HG03457 (cell line): ENCODE results near the gene SSH2.
A peak's percentile ranks its signal among the peaks of the same experiment; 100 is the strongest.
"Not testable (repeated sequence)": the region's sequence is repeated elsewhere in the genome, so short reads cannot be mapped to it uniquely, and the experiment has no call there.

Source experiments
- ATAC-seq: cut with Tn5 transposase; IDR thresholded peaks from one replicate; pipeline ENCODE4 v1.9.1; 2021; ENCODE audit warnings: moderate number of reproducible peaks; ENCODE audit not compliant: unreplicated experiment

The SSH2 gene

DNA sequence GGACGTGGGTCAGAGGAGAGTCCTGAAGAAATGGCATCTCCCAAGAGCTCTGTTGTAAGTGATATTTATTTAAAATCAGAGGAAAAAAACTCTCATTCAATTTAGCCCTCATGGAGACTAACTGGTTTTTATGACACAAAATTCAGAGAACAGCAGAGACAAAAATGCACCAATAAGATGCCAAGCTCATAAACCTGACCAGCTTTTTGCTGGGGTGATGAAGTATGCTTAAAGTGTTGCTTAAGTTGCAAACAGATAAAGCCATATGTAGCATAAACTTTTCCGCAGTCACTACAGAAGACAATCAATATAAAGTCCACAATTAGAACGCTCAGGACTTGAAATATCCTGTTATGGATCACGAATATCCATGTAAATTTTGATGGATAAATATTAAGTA, 183.4 kb downstream of the SSH2 start:
- no peak for ATAC-seq

DNA sequence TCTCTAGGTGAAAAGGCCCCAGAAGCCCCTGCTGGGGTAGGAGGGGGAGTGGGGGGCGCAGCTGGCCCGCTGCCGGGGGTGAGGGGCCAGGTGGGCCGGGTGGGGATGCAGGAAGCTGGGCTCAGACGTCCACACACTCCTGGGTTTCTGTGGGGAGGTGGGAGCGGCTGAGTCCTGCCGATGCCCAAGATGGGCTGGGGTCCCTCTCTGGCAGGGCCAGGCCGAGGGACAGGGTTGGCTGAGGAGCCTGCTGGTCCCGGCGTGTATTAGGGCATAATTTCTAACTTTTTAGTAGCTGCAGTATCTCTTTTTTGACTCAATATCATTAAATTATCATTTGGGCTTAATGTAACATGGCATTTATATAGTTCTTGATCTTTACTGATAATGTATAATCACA, 185.9 kb downstream of the SSH2 start:
- ATAC-seq = no peak

DNA sequence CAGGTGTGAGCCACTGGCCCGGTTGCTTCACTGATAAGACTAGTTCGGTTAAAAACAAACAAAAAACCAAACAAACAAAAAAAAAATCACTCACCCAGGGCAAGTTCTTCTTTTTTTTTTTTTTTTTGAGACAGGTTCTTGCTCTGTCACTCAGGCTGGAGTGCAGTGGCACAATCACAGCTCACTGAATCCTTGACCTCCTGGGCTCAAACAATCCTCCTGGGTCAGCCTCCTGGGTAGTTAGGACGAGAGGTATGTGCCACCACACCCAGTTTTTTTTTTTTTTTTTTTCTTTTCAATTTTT, 187.9 kb downstream of the SSH2 start:
- no peak for ATAC-seq

DNA sequence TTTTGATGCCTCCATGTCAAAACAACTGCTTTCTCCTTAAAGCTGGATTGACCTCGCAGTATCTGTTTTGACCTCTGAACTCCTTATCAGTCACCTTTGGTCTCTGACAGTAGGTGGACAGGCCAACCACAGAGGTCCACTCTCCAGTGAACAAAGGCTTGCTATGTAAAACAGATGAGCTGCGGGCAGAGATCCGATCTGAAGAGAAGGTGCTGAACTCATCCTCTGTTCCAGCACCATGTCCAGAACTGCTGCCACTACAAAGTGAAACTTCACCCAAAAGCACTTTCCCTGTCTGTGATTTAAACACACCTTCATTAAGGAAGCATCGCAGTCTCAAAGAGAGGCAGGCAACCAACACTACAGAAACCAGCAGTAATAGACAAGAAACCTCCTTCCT, 190.0 kb downstream of the SSH2 start:
- ATAC-seq = no peak

DNA sequence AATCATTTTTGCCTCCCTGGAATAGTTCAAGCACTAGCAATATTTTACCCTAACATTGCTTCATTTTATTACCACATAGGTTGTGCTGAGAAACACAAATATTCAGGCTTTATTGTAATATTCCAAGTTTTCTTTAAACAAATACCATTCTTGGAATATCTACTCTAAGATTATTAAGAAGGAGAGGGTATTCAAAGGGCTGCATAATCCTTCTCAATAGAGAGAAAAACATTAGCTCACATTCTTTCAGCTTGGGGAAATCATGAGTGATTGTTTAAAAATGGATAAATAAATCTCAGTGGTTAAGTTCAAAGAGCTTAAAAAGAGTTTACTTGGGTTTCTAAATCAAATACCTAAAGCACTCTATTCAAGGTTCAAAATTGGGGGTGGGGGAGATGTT, 195.4 kb downstream of the SSH2 start:
- ATAC-seq = no peak

DNA sequence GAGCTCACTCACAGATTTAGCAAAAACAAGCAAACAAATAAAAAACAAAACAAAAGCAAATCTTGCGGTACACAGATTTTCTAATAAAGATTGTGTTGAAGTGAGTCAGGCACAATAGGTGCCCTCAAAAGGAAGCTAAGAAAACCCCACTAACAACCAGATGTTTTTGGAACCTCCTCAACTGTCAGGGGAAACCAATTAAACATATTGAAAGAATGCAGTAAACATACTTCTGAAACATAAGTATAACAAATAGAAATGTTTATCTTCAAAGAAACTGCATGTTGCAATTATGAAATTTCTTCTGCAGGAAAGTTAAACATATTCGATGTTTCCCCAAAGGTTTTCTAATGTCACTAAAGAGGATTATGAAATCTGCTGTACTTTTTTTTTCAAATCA, 196.9 kb downstream of the SSH2 start:
- ATAC-seq = no peak

DNA sequence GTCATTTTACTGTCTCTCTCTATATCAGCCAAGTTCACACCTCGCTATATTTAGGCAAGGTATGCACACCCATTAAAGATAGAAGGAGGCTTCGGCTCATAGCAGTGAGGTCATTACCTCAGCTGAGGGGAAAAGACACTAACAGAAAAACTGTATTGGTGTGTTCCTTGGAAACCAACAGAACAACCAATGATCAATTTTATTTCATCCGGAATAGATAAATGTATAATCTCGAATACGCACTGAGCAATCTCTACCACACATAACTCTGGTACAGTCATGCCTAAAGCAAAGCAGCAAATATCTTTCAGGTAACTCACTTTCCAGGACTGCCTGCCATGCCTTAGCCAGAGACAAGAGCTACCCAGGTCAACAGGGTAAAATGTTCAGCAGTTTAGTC, 197.4 kb downstream of the SSH2 start:
- no peak for ATAC-seq

DNA sequence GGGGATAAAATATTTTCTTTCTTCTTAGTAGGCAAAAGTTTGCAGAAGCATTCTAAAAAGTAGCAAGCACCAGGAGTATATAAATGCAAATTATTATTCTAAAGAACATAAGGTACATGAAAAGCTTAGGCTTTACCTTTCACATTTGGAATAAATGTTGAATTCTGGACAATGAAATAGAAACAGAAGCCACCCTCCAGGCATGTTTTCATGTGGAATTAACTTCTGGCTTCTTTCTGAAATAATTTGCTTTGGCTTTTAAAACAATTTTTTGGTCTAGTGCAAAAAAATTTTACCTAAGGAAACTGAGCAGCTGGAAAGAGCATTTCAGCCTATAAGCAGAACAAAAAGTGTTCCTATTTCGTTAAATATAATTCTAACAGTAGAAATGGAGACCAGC, 197.8 kb downstream of the SSH2 start:
- ATAC-seq = no peak

DNA sequence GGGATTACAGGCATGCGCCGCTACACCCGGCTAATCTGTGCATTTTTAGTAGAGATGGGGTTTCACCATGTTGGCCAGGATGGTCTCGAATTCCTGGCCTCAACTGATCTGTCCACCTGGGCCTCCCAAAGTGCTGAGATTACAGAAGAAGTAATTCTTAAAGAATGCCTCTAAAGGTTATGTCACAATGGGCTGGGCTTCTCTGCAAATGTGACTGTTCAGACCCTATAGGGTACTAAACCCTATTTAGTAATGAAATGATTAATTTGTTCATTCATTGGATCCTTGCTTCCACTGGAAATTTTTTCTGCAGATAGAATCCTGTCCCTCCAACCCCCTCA, 198.5 kb downstream of the SSH2 start:
- no peak for ATAC-seq

DNA sequence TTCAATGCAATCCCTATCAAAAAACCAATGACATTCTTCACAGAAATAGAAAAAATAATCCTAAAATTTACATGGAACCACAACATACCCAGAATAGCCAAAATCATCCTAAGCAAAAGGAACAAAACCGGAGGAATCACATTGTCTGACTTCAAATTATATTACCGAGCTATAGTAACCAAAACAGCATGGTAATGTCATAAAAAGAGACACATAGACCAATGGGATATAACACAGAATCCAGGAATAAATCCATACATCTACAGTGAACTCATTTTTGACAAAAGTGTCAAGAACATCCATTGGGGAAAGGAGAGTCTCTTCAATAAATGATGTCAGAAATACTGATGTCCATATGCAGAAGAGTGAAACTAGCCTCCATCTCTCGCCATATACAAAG, 201.5 kb downstream of the SSH2 start:
- no peak for ATAC-seq

DNA sequence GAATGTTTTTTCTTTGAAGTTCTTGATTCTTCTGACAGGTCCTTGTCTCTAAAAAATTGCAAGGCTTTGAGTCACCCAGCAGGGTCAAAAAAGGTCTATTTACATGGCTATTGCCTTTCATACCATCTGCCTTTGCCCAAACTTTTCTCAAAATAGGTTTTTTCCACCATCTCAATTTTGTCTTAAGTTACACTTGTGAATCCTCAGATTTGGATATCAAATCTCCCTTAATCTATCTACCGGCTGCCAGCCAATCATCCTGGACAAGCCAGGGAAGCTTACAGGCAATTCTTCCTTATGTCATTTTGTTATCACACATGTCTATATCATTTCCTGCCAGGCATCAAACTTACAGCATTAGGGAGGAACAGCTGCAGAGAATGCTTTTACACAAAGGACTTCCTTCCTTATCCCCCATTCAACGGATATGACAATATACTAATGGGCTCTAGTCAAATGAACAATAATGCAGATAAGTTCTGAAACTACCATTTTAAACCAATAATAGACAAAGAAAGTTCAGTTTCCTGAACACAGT, 203.2 kb downstream of the SSH2 start:
- ATAC-seq = no peak

DNA sequence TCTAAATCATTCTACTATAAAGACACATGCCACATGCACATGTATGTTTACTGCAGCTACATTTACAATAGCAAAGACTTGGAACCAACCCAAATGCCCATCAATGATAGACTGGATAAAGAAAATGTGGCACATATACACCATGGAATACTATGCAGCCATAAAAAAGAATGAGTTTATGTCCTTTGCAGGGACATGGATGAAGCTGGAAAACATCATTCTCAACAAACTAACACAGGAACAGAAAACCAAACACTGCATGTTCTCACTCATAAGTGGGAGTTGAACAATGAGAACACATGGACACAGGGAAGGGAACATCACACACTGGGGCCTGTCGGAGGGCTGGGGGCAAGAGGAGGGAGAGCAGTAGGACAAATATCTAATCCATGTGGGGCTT, 204.6 kb downstream of the SSH2 start:
- ATAC-seq = not testable (repeated sequence)

DNA sequence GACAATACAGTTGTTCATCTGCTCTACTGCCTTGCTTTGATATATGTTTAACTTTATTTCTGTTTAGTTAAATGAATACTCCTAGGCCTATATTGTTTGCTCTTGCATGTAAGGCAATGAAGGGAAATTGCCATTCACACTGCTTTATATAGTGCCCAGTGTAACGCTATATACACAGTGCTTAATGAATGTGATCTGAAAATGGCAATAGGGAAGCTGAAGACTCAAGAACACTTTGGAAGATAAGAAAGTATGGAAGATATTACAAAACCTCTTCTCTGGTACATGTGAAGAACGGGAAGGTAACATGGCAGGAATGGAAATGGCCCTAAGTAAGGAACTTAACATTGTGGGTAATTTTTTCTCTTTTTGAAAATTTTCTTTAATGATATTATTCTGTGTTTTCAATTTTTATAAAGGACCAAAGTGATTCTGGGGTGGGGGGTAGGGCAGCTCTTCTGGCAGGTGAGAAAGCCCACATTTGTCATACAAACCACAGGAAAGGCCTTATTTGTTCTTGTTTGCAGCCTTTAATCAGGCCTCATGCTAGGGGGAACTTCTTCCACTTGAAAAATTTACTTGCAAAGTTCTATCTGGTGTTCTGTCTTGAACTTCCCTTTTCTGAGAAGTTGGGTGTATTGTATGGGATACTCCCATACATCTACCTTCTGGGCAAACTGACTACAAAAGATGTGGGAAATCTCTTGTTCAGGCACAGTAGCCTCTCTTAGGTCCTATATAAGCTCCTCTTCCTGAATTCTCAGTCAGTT, 206.6 kb downstream of the SSH2 start:
- no peak for ATAC-seq

DNA sequence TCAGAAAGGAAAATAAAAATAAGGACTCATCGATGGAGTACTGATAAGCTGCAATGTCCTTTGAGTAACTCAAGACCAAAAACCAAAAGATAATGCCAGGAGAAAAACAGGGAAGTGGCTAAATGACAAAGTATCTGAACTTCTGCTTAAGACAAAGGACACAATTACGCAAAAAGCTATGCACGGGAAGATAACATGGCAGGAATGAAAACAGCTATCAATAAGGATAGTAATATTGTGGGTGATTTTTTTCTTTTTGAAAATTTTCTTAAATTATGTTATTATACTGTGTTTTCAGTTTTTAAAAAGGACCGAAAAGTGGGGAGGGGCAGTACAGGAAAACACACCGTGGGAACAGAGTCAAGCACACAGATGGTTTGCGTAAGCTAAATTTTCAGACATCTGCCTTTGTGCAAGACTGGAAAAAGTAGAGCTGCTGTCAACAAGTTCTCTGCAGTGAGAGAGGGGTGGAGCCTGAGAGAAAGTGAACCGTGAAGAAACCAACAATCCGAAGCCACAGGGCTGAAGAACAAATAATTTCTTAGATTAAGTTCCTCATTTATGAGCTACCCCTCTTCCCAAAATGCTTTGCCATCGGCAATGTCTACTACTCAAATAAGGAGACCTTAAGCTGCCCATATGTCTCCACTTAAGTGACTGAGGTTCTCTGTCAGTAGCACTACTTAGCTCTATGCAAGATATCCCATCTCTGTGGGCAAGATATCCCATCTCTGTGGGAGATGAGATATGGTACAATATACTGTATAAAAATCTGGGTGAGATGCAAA, 207.4 kb downstream of the SSH2 start:
- ATAC-seq = peak; percentile 47

DNA sequence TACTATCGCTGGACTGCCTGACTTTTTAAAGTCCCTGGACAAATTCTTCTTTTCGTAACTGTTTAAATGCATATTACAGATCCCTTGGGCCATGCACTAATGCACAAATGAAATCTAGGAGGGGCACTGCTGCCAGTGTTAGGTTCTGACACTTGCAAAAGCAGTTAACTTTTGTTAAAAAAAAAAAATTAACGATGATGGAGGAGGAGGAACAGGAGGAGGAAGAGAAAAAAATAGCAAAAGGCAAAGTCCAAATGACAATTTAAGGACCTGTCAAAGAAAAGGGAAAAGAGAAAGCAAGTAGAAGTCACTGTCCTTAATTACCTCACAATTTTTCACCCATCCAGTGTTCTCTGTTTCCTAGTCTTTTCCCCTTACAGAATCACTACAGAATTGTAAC, 209.5 kb downstream of the SSH2 start:
- no peak for ATAC-seq

DNA sequence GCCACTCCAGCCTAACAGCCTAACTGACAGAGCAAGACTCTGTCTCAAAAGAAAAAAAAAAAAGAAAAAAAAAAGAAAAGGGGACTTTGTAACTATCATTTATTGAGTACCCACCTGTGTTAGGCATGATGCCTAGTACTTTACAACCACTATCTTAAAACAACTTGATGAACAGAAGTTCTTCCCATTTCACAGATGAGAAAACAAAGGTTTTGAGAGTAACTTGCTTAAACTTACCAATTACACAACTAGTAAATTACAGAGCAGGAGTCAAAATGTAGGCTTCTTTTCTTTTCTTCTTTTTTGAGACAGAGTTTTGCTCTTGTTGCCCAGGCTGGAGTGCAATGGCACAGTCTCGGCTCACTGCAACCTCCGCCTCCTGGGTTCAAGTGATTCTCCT, 210.6 kb downstream of the SSH2 start:
- ATAC-seq = no peak

DNA sequence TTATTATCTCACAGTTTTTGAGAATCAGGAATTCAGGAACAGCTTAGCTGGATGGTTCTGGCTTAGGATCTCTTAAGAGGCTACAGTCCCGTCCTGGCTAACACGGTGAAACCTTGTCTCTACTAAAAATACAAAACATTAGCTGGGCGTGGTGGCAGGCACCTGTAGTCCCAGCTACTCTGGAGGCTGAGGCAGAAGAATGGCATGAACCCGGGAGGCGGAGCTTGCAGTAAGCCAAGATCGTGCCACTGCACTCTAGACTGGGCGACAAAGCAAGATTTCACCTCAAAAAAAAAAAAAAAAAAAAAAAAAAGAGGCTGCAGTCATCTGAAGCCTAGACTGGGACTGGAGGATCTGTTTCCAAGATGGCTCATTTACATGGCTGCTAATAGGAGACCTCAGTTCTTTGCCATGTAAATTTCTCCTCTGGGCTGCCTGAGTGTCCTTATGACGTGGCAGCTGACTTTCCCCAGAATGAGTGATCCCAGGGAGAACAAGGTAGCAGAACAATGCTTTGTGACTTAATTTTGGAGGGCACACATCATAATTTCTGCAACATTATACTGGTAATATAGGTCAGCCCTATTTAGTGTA, 211.5 kb downstream of the SSH2 start:
- ATAC-seq = no peak

DNA sequence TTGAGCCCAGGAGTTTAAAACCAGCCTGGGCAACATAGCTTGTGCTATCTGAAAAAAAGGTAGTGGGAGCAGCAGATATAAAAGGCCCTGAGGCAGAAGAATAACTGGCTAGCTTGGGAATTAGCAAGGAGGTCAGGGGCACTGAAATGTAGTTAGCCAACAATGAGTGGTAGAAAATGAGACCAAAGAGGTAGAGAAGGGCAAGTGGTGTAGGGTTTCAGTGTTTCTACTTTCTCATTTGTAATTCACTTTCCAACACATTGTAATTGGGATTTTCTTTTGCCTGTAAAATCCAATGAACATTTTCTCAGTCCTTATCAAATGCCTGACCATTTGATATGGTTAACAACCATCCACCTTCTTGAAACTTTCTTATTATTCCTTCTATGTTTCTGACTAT, 212.2 kb downstream of the SSH2 start:
- ATAC-seq = no peak

DNA sequence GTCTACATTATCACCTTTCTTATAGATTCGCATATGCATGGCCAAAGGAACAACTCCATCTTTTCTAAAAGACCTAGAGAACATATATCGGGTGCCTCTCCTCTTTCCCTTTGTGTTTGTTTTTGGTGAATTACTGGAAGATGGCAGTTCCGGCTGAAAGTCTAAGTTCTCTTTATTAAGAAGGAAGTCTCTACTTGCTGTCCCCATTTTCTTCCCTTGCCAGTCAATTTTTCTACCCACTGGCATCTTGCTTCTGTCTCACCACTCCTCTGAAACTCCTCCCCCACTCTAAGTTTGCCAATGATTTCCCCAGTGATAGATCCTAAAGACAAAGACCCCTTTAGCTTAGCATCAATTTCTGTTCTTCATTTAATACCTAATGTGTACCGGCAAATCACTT, 213.5 kb downstream of the SSH2 start:
- ATAC-seq = no peak

DNA sequence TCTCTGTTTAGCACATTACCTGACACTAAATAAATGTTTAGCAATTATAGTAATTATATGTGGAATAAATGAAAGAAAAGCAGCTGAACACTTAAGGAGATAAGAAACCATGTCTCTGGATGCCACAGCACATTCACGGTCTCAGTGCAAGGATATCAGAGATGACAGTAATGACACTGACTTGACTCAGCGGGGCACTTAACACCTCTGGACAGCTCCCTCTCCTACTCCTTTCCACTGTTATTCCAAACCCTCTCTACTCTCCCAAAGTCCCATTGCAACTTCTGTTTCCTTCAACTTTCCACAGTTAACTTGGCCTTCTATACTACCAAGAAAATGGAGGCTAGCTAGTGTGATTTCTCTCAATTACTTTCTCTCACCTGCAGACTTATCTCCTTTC, 214.3 kb downstream of the SSH2 start:
- ATAC-seq = no peak

DNA sequence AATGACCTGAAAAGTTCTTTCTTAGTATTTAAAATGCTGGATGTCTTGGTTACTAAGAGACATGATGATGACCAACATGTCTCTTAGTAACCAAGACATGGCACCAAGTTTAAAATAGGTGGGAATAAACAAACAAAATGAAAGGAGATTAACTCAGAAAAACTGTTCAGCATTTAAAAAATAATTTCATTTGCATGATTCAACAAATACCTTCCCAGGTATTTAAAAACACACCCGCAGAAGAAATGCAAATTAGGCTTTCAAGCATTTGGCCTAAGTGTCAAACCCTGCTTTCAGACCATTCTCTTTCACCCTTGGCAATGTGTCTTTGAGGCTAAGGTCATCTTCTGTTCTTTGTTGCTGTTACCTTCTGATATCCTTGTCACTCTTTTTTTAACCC, 215.9 kb downstream of the SSH2 start:
- no peak for ATAC-seq

DNA sequence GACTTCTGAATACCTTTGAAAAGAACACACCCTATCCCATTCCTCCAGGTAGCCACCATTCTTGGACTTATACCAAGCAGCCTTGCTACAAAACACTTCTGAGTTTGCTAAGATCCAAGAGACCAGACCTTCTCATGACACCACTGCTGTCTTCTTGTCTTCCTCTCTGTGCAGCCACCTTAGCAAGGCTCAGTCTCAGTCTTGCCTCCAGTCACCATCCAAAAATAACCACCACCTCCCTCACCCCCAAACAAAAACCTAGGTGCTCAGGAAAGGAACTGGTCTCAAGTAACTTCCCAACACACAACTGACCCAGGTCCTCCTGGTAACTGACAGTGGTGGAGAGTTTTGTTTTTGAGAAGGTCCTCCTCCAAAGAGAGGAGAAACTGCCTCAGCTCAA, 216.4 kb downstream of the SSH2 start:
- no peak for ATAC-seq
